HepG2 (cell line): ENCODE data around the gene KCTD6. TPM values are rescaled to one million over a fixed set of nuclear protein-coding genes. Genes with fewer than 3 reads are reported as not detected.

Source experiments
- ARNTL ChIP-seq: sonication (generic); formaldehyde crosslinking; IDR thresholded peaks from 2 replicates; pipeline ENCODE4 v1.4.0; 2020; ENCODE audit warnings: mild to moderate bottlenecking, missing genetic modification reagents
- ASH2L ChIP-seq: fragments of 300-600, 200-600 bp; sonication (generic); IDR thresholded peaks from 2 replicates; pipeline ENCODE4 v1.7.0; 2017; ENCODE audit warnings: low read depth, mild to moderate bottlenecking, moderate library complexity, mixed read lengths, low read length; ENCODE audit not compliant: insufficient read length
- BRF2 ChIP-seq: sonication (generic); formaldehyde crosslinking; IDR thresholded peaks from 2 replicates; pipeline ENCODE4 v1.8.1; 2022; ENCODE audit warnings: mild to moderate bottlenecking, missing genetic modification reagents
- CEBPG ChIP-seq: IDR thresholded peaks from 2 replicates; pipeline ENCODE4 v1.6.1; 2016
- FOSL2 ChIP-seq: sonication (generic); formaldehyde crosslinking; IDR thresholded peaks from 2 replicates; pipeline ENCODE4 v1.4.0; 2020; ENCODE audit warnings: missing genetic modification reagents
- FOXA3 ChIP-seq: IDR thresholded peaks from 2 replicates; pipeline ENCODE4 v1.6.1; 2016; ENCODE audit warnings: missing genetic modification reagents, missing compliant biosample characterization
- HDAC1 ChIP-seq: sonication (generic); formaldehyde crosslinking; IDR thresholded peaks from 2 replicates; pipeline ENCODE4 v1.5.1; 2020; ENCODE audit warnings: mild to moderate bottlenecking, missing genetic modification reagents
- HHEX ChIP-seq: IDR thresholded peaks from 2 replicates; pipeline ENCODE4 v1.6.1; 2016; ENCODE audit warnings: control low read depth
- HNRNPLL ChIP-seq: fragments of 200-400 bp; formaldehyde crosslinking; IDR thresholded peaks from 2 replicates; pipeline ENCODE4 v1.6.1; 2017; ENCODE audit warnings: mild to moderate bottlenecking, low read depth, low read length; ENCODE audit not compliant: poor library complexity, severe bottlenecking
- KAT8 ChIP-seq: IDR thresholded peaks from 2 replicates; pipeline ENCODE4 v1.6.1; 2016; ENCODE audit warnings: missing genetic modification reagents, missing compliant biosample characterization
- MAZ ChIP-seq, 2 experiments: sonication (generic) in 1 of 2; formaldehyde crosslinking in 1 of 2; IDR thresholded peaks; 2 replicates each; pipeline versions ENCODE4 v1.5.0 to v1.6.1; 2012 to 2020; ENCODE audit warnings: low read depth in 2 of 2, mild to moderate bottlenecking in 2 of 2, borderline replicate concordance in 1 of 2, improper control_type of control experiment in 1 of 2, low read length in 1 of 2, missing genetic modification reagents in 1 of 2, moderate library complexity in 1 of 2
- MED8 ChIP-seq: sonication (generic); formaldehyde crosslinking; IDR thresholded peaks from 2 replicates; pipeline ENCODE4 v1.8.1; 2023; ENCODE audit warnings: mild to moderate bottlenecking, missing genetic modification reagents; ENCODE audit not compliant: insufficient replicate concordance
- MIXL1 ChIP-seq: IDR thresholded peaks from 2 replicates; pipeline ENCODE4 v1.6.1; 2016
- MXI1 ChIP-seq: IDR thresholded peaks from 3 replicates; pipeline ENCODE4 v1.6.1; 2012; ENCODE audit warnings: low read depth, low read length, inconsistent platforms, borderline replicate concordance
- RNF219 ChIP-seq: sonication (generic); formaldehyde crosslinking; IDR thresholded peaks from 2 replicates; pipeline ENCODE4 v1.5.0; 2020; ENCODE audit warnings: mild to moderate bottlenecking, missing genetic modification reagents
- RXRB ChIP-seq: IDR thresholded peaks from 2 replicates; pipeline ENCODE4 v1.6.1; 2016; ENCODE audit warnings: borderline replicate concordance, missing genetic modification reagents, missing compliant biosample characterization
- SAP130 ChIP-seq: IDR thresholded peaks from 2 replicates; pipeline ENCODE4 v1.6.1; 2016; ENCODE audit warnings: low read depth
- SMAD3 ChIP-seq: sonication (generic); formaldehyde crosslinking; IDR thresholded peaks from 2 replicates; pipeline ENCODE4 v1.4.0; 2020; ENCODE audit warnings: missing genetic modification reagents
- SOX13 ChIP-seq, 3 experiments: fragments of 450-650 bp in 1 of 3; sonication (generic) in 1 of 3; formaldehyde crosslinking in 1 of 3; IDR thresholded peaks in 2 of 3; conservative IDR thresholded peaks in 1 of 3; 2 replicates each; pipeline versions ENCODE4 v1.5.0 to v1.6.1; 2016 to 2020; ENCODE audit warnings: antibody characterized with exemption in 1 of 3, mild to moderate bottlenecking in 1 of 3, missing compliant biosample characterization in 1 of 3, missing genetic modification reagents in 1 of 3, moderate library complexity in 1 of 3
- SPEN ChIP-seq: sonication (generic); formaldehyde crosslinking; IDR thresholded peaks from 2 replicates; pipeline ENCODE4 v1.5.1; 2020; ENCODE audit warnings: low read depth, mild to moderate bottlenecking, missing genetic modification reagents
- SRY ChIP-seq: sonication (generic); formaldehyde crosslinking; IDR thresholded peaks from 2 replicates; pipeline ENCODE4 v1.8.0; 2022; ENCODE audit warnings: mild to moderate bottlenecking, missing genetic modification reagents
- ZNF124 ChIP-seq: sonication (generic); formaldehyde crosslinking; IDR thresholded peaks from 2 replicates; pipeline ENCODE4 v1.4.0; 2020; ENCODE audit warnings: missing genetic modification reagents
- ZNF136 ChIP-seq: sonication (generic); formaldehyde crosslinking; IDR thresholded peaks from 2 replicates; pipeline ENCODE4 v1.8.1; 2022; ENCODE audit warnings: low read depth, mild to moderate bottlenecking, moderate library complexity, missing genetic modification reagents
- ZNF317 ChIP-seq: sonication (generic); formaldehyde crosslinking; IDR thresholded peaks from 2 replicates; pipeline ENCODE4 v1.5.0; 2020; ENCODE audit warnings: mild to moderate bottlenecking, missing genetic modification reagents
- ZNF543 ChIP-seq: sonication (generic); formaldehyde crosslinking; IDR thresholded peaks from 2 replicates; pipeline ENCODE4 v1.4.0; 2020; ENCODE audit warnings: mild to moderate bottlenecking, missing genetic modification reagents
- ZNF691 ChIP-seq: sonication (generic); formaldehyde crosslinking; IDR thresholded peaks from 2 replicates; pipeline ENCODE4 v1.4.0; 2020; ENCODE audit warnings: missing genetic modification reagents, low read depth, mild to moderate bottlenecking, borderline replicate concordance
- ZNF737 ChIP-seq: sonication (generic); formaldehyde crosslinking; IDR thresholded peaks from 2 replicates; pipeline ENCODE4 v1.5.0; 2020; ENCODE audit warnings: missing genetic modification reagents, mild to moderate bottlenecking, borderline replicate concordance
- polyA plus RNA-seq, 8 experiments: library from polyadenylated mRNA; depleted of rRNA in 3 of 8; stranded (reverse) in 7 of 8; unstranded in 1 of 8; fragments of >200 nt; fragmentation: Illumina TruSeq in 4 of 8; extraction: Trizol in 4 of 8; gene quantifications; 2 replicates each; pipeline versions ENCODE4 v1.2.1 to v1.2.3, GENCODE V29; 2011 to 2016; ENCODE audit warnings: low read depth in 4 of 8, missing spikeins in 1 of 8, mixed read lengths in 1 of 8; ENCODE audit not compliant: insufficient read depth in 1 of 8
- total RNA-seq, 5 experiments: library from RNA; depleted of rRNA; stranded (reverse); fragments of >200 nt; fragmentation: Illumina TruSeq; extraction: Trizol; gene quantifications; 2 replicates each; pipeline ENCODE4 v1.2.3, GENCODE V29; 2016; ENCODE audit warnings: low read depth in 1 of 5

Gene KCTD6
- total and polyA plus RNA-seq, 2 of the 13 experiments (the other 11 are each of a cell fraction or from before 2014, with no cell fraction given): 13.4 to 14.2 TPM

DNA sequence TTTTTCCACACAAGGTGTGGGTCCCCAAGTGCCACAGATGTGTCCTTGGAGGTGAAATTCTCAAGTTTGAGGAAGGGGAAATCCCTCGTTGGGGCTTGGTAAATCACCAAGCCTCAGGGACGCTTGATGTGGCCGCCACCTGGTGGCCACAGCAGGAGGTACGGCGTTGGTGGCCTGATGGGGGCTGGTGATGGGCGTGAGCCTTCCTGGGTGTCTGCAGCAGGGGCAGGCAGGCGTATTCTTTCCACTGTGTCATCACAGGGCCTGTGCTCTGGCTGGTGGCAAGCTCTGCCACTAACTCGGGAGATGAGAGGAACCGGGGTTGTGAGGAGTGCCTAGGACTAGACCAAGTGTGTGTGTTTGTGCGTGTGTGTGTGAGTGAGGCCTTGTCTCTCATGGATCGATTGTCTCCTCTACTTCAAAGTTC lies 40.9 kb downstream of the KCTD6 start (continued):
- TF ChIP-seq ASH2L (peak; percentile 23), FOSL2 (CRISPR knock-in tag) (peak; percentile 34; the same call in 1 of the 2 replicates), KAT8 (peak; percentile 50; the same call in 1 of the 2 replicates), ZNF136 (CRISPR knock-in tag) (no peak), ZNF691 (peak; percentile 63; the same call in 1 of the 2 replicates), RXRB (CRISPR knock-in tag) (peak; percentile 53; the same call in 1 of the 2 replicates), ZNF543 (CRISPR knock-in tag) (0 out of 2 replicates have a peak, but pooled peaks have one; percentile 74), FOXA3 (CRISPR knock-in tag) (peak; percentile 39; the same call in 1 of the 2 replicates), RNF219 (no peak), HHEX (CRISPR knock-in tag) (no peak), SOX13 (IDR thresholded peaks at IDR 0.05) (no peak), SOX13 (CRISPR knock-in tag; conservative IDR thresholded peaks at IDR 0.05 in 1 of 2, IDR thresholded peaks at IDR 0.05 in 1 of 2) (peak in 1 of 2 experiments; percentile 48; a peak in 2 of 4 replicates), HDAC1 (peak; percentile 41; the same call in 1 of the 2 replicates), ARNTL (0 out of 2 replicates have a peak, but pooled peaks have one; percentile 39), BRF2 (CRISPR knock-in tag) (no peak), SMAD3 (CRISPR knock-in tag) (peak; percentile 60; the same call in 1 of the 2 replicates), ZNF317 (CRISPR knock-in tag) (0 out of 2 replicates have a peak, but pooled peaks have one; percentile 21), MED8 (CRISPR knock-in tag) (no peak), SRY (CRISPR knock-in tag) (0 out of 2 replicates have a peak, but pooled peaks have one; percentile 62), ZNF124 (0 out of 2 replicates have a peak, but pooled peaks have one; percentile 27), SPEN (peak; percentile 44; the same call in 1 of the 2 replicates), MXI1 (0 out of 3 replicates have a peak, but pooled peaks have one; percentile 8), SAP130 (CRISPR knock-in tag) (0 out of 2 replicates have a peak, but pooled peaks have one; percentile 40), MAZ (IDR thresholded peaks at IDR 0.05; ENCODE audit: borderline replicate concordance, low read depth, low read length) (peak; percentile 44; the same call in 1 of the 2 replicates), MAZ (CRISPR knock-in tag; IDR thresholded peaks at IDR 0.05; ENCODE audit: low read depth) (0 out of 2 replicates have a peak, but pooled peaks have one; percentile 45), HNRNPLL (no peak), ZNF737 (peak; percentile 81; the same call in 1 of the 2 replicates), CEBPG (CRISPR knock-in tag) (peak; percentile 50), MIXL1 (CRISPR knock-in tag) (0 out of 2 replicates have a peak, but pooled peaks have one; percentile 26)
